Smooth muscle cell of bladder (primary cell): ENCODE measurements around the gene NUP35. TPM values are rescaled to one million over a fixed set of nuclear protein-coding genes. Genes with fewer than 3 reads are reported as not detected.

Source experiments
- total RNA-seq: library from RNA; depleted of rRNA; stranded (reverse); fragments of >200 nt; gene quantifications from 2 replicates; pipeline ENCODE4 v1.2.3, GENCODE V29; 2014

NUP35 gene, protein sequence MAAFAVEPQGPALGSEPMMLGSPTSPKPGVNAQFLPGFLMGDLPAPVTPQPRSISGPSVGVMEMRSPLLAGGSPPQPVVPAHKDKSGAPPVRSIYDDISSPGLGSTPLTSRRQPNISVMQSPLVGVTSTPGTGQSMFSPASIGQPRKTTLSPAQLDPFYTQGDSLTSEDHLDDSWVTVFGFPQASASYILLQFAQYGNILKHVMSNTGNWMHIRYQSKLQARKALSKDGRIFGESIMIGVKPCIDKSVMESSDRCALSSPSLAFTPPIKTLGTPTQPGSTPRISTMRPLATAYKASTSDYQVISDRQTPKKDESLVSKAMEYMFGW
- total RNA-seq = 5.7 TPM in 2 replicates

GRCh38 chr2:183124222-183124956, at the start of gene NUP35:
Gene NUP35 (plus strand): TSS chr2:183124443. CDS start chr2:183124458, 15 bp downstream.

DNA sequence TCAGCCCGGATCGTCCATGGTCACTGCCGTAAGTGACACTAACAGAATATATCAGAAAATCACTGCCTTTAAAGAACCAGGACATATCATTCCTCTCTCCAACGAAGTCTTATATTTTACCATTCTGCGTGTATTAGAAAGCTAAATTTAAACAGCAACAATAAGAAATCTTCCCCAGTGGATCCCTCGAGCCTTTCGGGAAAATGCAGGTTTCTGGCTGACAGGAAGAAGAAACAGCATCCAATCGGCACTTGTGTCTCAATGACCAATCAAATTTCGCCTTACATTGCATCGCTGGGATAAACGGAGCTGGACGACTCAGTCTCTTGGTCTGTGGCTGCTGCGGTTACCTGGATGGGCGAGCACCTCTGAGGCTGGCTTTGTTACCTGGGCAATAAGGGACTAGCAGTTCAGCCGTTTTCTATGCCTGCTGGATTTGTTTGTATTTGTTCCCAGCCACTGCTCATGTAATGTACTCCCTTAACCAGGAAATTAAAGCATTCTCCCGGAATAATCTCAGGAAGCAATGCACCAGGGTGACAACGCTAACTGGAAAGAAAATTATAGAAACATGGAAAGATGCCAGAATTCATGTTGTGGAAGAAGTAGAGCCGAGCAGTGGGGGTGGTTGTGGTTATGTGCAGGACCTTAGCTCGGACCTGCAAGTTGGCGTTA, 45.6 kb upstream of the NUP35 start, which contains the start of gene DUSP19:
DUSP19 (plus strand) TSS at position 284 of the 675 bp plus-strand sequence; CDS start at position 471, 187 bp downstream.

Other genes with a start within 250 kb of the NUP35 start
- 93.6 and 129 TPM in 2 replicates for gene NCKAP1, start 86.0 kb upstream of the NUP35 start, total RNA-seq
- gene DUSP19, start 45.7 kb upstream of the NUP35 start, total RNA-seq = 3.4 and 3.8 TPM in 2 replicates